A204.1 (cell line): ENCODE measurements around the gene CHRD.

ENCODE experiments used
- FAIRE-seq: peaks from 2 replicates; lab custom pipeline; 2012; peaks lifted over from hg19 to GRCh38; lab: Jason Lieb, UNC

The CHRD gene

DNA sequence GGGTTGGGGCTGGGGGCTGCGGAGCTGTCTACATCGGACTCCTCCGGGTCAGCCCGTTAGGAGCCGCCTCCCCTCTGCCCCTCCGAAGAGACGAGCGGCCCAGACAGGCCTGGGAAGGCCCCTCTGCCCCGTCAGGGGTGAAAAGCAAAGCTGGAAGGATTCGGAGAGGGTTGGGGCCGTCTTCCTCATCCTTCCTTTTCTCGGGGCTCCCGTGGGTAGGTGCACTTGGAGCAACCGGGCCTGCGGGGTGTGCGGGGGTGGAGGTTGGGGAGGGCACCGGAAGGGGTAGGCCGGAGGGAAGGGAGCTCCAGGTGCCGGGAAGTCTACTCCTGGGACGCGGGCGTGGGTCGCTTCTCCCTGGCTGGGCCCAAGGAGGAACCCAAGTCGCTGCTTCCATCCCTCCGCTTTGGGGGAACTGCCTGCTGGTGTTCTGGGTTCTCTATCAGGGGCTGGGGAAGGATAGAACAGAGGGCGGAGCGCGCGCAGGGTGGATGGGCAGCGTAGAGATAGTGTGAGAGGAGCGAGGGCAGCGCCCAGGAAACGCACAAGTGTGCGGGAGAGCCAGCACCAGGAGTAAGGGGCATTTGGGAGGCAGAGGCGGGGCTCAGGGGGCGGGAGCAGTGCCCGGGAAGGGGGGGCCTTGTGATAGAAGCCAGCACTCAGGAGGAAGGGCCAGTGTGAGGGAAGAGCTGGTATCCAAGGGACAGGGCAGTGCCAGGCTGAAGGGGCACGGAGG lies 17.8 kb upstream of the CHRD start:
- FAIRE-seq, result no peak

DNA sequence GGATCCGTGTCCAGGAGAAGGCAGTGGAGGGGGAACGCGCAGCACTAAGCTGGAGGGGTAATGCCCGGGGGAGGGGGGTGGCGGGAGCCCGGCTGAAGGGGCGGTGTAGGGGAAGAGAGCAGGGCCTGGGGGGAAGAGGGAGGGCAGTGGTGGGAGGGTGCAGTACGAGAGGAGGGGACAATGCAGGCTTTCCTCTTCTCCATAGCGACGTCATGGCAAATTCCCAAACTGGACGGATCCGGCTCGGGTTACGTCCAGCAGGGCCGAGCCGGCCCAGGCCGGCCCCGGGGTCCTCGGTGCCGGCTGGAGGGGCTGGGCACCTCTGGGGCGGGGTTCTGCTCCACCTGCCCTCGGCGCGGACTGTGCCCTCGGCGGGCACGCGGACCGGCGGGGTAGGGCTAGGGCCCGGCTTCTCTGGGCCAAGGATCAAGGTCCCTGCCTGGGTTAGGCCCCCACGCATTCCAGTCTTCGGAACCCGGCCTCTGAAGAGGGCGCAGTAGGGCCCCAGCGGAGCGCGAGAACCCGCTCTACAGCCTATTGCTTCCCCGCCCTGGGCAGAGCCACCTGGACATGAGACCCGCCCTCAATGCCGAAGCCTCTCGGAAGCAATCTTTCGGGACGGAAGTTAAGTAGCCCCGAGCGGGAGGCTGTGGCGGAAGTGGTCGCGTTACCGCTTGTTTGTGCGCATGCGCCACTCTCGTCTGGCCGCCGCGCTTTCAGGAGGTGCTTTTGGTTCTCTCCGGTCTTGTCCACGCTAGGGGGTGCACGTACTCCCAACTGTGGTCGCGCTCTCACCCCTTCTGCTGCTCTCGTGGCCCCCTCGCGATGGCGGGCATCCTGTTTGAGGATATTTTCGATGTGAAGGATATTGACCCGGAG lies 16.9 kb upstream of the CHRD start:
- peak; percentile 93 for FAIRE-seq

DNA sequence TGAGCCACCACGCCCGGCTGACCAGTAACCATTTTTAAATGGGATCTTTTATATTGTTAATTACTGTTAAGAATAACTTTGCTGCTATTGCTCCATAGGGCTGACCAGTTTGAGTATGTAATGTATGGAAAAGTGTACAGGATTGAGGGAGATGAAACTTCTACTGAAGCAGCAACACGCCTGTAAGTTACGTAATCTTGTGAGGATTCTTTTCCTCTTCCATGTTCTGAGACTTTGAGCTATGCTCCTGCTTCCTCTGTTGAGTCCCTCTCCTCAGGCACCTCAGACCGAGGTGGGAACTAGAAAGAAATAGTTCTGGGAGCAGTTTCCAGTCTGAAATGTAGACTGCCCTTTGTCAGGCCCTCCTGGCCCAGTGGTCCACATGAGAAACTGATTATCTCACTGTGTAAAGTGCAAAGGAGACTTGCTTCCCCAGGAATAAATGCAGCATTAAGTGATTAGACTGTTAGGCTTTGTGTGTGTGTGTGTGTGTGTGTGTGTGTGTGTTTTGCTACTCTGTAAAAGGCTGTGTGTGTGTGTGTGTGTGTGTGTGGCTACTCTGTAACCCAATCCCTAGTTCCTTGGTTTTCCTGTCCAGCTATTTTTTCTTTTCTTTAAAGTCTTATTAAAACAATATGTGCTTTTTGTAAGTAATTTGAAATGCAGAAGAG lies 13.1 kb upstream of the CHRD start:
- FAIRE-seq, result no peak

GRCh38 chr3:184368116-184368515 lies 11.7 kb upstream of the CHRD start:
- FAIRE-seq, result no peak

DNA sequence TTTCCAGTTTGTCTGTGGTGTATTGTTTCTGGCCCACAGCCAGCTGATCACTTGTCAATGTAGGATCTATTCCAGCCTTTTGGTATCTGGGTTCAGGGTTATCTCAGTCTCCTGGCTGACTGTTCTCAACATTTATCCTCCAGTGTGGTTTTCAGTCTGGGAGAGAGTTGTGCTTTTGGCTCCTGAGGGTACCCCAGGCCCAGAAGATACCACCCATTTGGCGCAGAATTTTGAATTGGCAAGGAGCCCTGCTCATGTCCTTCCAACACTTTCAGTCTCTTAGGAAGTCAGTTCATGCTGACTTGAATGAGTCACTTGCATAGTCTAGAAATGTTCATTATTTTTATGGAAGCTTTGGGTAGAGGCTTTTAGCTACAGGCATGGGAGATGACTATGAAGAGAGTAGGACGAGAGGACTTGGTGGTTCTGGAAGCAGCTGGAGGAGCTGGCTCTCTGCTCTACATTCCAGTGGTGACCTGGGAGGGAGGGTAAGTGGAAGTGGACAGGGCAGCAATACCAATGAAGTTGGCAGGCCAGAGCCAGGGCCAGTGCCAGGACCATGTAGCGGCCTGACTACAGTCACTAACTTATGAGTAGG lies 11.2 kb upstream of the CHRD start:
- FAIRE-seq, result no peak

GRCh38 chr3:184371570-184372018 lies 8.3 kb upstream of the CHRD start:
- FAIRE-seq, result no peak

- FAIRE-seq, result no peak
Observed at GRCh38 chr3:184372296-184372821, 7.5 kb upstream of the CHRD start.

- FAIRE-seq, result no peak
Observed at GRCh38 chr3:184372911-184373310, 6.9 kb upstream of the CHRD start.

DNA sequence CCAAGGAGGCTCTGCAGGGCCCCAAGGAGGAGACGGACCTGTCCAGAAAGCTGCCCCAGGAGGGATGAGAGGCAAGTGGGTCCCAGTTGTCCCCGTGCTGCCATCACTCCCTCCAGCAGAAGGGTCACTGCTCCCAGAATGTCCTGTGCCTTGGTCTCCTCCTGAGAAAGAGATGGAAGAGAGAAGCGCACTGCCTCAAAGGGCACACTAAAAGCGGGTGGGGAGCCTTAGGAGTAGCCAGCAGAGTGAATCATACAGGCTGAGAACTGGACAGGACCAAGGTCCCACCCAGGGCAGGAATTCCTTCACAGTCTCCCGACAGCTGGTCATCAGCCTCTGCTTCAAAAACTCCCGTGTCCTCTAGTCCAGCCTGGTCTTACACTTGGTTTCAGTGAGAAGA lies 6.4 kb upstream of the CHRD start:
- FAIRE-seq, result no peak

DNA sequence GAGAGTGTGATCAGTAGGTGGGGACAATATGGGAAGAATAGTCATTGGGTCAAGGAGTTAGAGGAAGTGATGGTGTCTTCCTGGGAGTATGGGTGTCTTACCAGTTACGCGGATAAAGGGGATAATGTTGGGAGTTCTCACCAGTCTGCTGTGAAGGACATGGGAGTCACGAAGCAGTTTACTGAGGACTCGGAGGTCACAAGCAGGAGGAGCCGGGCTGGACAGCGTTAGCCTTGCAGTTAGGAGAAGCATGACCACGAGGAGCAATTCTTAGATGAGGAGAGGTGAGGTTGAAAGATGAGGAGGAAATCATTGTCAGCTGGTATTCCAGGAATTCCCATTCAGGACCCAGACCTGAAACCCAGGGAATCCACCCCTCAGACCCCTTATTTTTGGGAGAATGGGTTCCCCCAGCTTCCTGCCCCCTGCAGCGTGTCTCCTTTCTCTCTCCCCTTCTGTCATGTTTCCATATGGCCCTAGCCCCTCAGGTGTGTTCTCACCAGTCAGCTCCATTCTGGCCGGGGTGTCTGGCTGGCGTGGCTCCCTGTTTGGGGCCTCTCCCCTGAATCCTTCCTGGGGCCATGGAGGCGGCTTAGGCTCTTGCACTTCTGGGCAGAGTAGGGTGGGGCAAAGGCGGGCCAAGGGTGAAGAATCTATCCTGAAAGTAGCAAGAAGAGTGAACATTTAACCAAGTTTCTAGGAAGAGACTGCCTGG lies 4.0 kb upstream of the CHRD start:
- FAIRE-seq, result no peak

GRCh38 chr3:184377374-184377773 lies 2.5 kb upstream of the CHRD start:
- FAIRE-seq, result no peak

DNA sequence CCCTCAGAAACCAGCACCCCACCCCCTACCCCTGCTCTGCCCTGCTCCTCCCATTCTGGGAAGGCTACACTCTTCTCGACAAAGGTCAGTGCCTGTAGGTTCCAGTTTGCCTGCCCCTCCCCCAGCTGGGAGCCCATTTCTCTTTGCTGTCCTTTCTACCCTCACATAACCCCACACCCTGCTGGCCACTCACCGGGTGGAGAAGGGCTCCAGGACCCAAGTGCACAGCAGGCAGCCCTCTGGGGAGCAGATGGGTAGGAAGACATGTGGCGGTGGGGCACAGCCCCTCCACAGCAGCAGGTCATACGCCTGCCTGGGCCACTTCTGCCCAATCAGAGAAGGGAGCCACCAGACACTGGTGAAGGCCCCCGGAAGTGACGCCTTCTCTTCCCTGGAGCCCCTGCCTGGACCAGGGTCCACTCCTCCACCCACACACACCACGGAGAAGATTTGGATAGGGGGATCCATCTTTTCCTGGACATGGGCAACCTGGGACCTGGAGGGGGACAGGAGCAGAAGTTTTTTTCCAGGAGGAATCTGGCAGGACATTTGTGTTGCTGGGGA lies 1.9 kb upstream of the CHRD start, which contains the start of gene THPO:
Gene THPO, minus strand, starts transcription at position 326 of the 564 bp plus-strand sequence. CDS start 1,948 bp downstream, outside the sequence.
- no peak for FAIRE-seq

DNA sequence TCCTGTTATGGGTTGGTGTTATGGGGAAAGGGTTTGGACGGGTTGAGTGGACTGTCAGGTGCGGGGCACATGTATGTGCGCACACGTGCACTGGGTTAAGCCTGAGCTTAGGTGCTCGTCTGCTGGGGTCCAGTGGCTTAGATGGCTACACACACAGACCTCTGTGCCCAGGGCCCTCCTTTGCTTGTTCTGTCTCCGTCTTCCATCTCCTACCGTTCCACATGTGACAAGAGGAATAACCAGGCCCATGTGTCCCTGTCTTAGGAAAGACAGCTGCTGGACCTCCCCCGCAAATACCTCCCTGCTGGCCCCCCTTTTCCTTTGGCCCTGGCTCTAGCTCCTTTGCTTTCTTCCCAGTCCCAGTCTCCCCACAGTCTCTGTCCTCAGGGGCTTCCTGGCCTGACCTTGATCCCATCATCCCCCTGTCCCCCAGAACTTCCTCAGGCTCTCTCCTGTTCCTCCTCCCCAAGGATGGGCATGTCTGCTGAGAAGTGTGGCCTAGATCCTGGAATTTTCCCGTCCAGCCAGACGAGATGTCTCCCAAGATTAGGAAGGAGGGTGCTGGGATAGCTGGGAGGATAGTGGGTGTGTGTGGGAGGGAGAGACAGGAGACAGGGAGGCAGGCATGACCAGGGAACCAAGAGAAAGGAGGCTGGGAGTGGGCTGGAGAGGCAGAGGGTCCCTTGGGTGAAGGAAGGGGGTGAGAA lies 1.1 kb upstream of the CHRD start:
- no peak for FAIRE-seq

DNA sequence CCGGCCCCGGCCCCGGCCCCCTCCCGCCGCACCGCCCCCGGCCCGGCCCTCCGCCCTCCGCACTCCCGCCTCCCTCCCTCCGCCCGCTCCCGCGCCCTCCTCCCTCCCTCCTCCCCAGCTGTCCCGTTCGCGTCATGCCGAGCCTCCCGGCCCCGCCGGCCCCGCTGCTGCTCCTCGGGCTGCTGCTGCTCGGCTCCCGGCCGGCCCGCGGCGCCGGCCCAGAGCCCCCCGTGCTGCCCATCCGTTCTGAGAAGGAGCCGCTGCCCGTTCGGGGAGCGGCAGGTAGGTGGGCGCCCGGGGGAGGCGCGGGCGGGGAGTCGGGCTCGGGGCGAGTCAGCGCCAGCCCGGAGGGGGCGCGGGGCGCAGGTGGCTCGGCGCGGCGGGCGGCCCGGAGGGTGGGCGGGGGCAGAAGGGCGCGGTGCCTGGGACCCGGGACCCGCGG lies 352 bp downstream of the CHRD start:
- FAIRE-seq, result no peak

DNA sequence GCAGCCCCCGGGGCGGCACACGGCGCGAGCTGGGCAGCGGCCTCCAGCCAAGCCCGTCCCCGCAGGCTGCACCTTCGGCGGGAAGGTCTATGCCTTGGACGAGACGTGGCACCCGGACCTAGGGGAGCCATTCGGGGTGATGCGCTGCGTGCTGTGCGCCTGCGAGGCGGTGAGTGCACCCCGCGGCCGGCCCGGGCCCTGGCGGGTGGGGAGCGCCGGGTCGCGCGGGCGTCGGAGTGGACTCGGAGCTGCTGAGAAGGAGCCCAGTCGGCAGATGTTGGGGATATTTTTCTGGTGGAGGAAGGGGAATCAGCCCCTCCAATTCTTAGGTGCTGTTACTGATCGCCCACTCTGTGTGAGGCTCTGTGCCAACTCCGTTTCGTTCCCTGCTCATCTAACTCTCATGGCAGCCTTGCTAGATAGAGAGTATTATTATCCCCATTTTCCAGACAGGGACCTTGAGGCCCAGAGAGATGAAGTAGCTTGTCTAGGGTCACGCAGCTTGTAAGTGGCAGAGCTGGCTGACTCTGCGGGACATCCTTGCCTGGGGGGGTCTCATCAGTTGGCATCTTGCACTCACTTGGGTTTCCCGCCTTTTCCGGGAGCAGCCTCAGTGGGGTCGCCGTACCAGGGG lies 890 bp downstream of the CHRD start:
- FAIRE-seq, result no peak

DNA sequence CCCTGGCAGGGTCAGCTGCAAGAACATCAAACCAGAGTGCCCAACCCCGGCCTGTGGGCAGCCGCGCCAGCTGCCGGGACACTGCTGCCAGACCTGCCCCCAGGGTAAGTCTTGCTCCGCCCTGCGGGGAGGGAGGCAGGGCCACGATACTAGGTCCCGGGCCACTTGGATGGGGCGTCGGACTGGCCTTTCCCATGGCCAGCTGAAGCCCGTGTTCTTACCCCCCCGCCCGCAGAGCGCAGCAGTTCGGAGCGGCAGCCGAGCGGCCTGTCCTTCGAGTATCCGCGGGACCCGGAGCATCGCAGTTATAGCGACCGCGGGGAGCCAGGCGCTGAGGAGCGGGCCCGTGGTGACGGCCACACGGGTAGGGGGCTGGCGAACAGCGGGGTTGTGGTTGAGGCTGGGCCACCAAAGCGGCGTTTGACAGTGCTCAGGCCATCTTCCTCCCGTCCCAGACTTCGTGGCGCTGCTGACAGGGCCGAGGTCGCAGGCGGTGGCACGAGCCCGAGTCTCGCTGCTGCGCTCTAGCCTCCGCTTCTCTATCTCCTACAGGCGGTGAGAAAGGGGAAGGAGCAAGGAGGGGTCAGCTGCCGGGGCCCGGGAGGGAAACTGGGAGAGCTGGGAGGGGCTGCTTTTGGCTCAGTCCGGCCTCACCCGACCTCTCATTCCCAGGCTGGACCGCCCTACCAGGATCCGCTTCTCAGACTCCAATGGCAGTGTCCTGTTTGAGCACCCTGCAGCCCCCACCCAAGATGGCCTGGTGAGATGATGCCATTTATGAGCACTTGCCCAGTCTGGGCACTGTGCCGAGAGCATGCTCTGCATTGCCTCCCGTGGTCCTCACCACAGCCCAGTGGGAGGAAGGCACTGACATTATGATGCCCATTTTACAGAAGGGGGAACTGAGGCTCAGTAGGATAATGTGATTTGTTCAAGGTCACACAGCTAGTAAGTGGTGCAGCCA lies 1.7 kb downstream of the CHRD start:
- FAIRE-seq, result no peak

GRCh38 chr3:184382326-184383032 lies 2.6 kb downstream of the CHRD start:
- no peak for FAIRE-seq
